Transverse colon (tissue), 4 donors: ENCODE results near the gene GNG12. TPM values are rescaled to one million over a fixed set of nuclear protein-coding genes. Genes with fewer than 3 reads are reported as not detected.
A peak's percentile ranks its signal among the peaks of the same experiment; 100 is the strongest.

Experiments
- DNase-seq: peaks from one replicate; pipeline ENCODE4 v3.0.0-alpha.2; 2019
- H3K27ac ChIP-seq, 4 donors: fragments of 200-600 bp; sonication (generic); 2 replicates each; pipeline ENCODE4 v1.5.1; 2016 to 2018; ENCODE audit warnings: inconsistent platforms in 4 of 4
- H3K27me3 ChIP-seq: fragments of 200-600 bp; sonication (generic); 2 replicates; pipeline ENCODE4 v1.5.1; 2017; ENCODE audit warnings: inconsistent platforms
- H3K36me3 ChIP-seq, 4 donors: fragments of 200-600 bp; sonication (generic); 2 replicates each; pipeline ENCODE4 v1.5.1; 2017 to 2019; ENCODE audit warnings: inconsistent platforms in 4 of 4
- H3K4me1 ChIP-seq, 4 donors: fragments of 200-600 bp; sonication (generic); 2 replicates each; pipeline ENCODE4 v1.5.1; 2017 to 2020; ENCODE audit warnings: inconsistent platforms in 4 of 4
- H3K4me3 ChIP-seq, 4 donors: fragments of 200-600 bp; sonication (generic); 1 replicate in 1 of 4; 2 replicates in 3 of 4; pipeline versions ENCODE4 v1.5.1 to v1.6.1; 2017 to 2019; ENCODE audit warnings: inconsistent platforms in 4 of 4
- H3K9me3 ChIP-seq, 2 donors: fragments of 200-600 bp; sonication (generic); 2 replicates each; pipeline ENCODE4 v1.5.1; 2017 to 2019; ENCODE audit warnings: inconsistent platforms in 2 of 2
- EP300 ChIP-seq: sonication (generic); formaldehyde crosslinking; IDR thresholded peaks from one replicate; pipeline ENCODE4 v1.6.1; 2017; ENCODE audit warnings: antibody characterized with exemption, low read depth
- POLR2A ChIP-seq: fragments of 450-650 bp; IDR thresholded peaks from one replicate; pipeline ENCODE4 v1.6.1; 2016; ENCODE audit warnings: antibody characterized with exemption, mild to moderate bottlenecking, moderate library complexity
- POLR2AphosphoS5 ChIP-seq, 3 donors: sonication (generic); formaldehyde crosslinking; IDR thresholded peaks; one replicate each; pipeline ENCODE4 v1.6.1; 2016; ENCODE audit warnings: antibody characterized with exemption in 3 of 3
- WGBS, 2 donors: methylation state at CpG; one replicate each; pipeline ENCODE4 v1.1.5; 2018; ENCODE audit warnings: low coverage in 1 of 2; 5-methylcytosine and 5-hydroxymethylcytosine counted together
- in situ Hi-C, 4 donors: fragments of 200-750 bp; cut with MboI; loops; one replicate each; pipeline versions ENCODE4 v1.15.0 to v1.15.1; 2017; ENCODE audit warnings: low sequenced_read_pairs in 3 of 4, low pct_ligation_motif_present in 1 of 4, low pct_unique_long_range_greater_than_20kb in 1 of 4
- intact Hi-C: fragments of 100-400 bp; cut with DNase I; formaldehyde crosslinking; loops from one replicate; pipeline ENCODE4 v1.15.1; 2023; ENCODE audit warnings: low total_unique reads
- total RNA-seq, 4 donors: library from RNA; depleted of rRNA; stranded (reverse); fragments of >200 nt; gene quantifications; one replicate each; pipeline ENCODE4 v1.1.0, GENCODE V29; 2016
- TF ChIP-seq, protein P1 (sequence below), 5 experiments: fragments of 200-600 bp in 3 of 5; fragments of 450-650 bp in 2 of 5; sonication (generic) in 3 of 5; IDR thresholded peaks; 1 replicate in 2 of 5; 2 replicates in 3 of 5; pipeline ENCODE4 v1.5.1; 2016 to 2017; ENCODE audit warnings: antibody characterized with exemption in 5 of 5, inconsistent platforms in 3 of 5, mild to moderate bottlenecking in 2 of 5, moderate library complexity in 1 of 5

The GNG12 gene
- total RNA-seq, 4 donors from 2014 or later = 19.1 to 180 (median 112) TPM

DNA sequence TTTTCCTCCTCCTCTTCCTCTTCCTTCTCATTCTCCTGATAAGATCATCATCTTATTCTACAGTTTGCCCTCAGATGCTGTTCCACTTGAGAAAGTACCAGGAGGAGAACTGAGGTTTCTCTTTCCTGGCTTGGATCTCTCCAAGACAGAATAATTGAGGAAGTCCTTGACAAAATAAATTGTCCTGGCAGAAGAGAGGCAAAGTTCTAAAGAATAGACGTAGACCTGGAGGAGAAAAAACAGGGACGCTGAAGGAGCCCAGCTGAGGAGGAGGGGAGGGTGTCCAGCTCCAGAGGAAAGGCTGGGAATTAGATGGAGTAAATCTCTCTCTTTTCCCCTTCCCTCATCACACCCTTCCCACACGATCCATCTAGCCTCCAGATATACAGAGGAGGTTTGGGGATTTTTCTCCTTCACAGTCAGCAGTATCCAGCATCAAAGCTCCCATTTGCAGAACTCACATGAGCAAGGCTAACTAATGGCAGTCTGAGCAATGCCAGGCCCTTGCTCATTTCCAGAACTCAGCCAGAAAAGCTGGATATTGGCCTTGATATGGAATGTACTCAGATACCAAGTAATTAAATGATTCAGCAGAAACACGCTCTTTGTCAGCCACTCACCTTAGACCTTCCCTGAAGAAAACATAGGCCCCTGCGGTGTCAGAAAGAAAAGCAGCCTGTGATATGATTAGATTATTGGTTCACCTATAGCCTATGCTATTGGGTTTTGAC is 5.1 kb upstream of the GNG12 start:
- H3K4me3 ChIP-seq = no peak overlapping the region
- H3K36me3 ChIP-seq = no peaks in the 10 kb centered on the region
- H3K4me1 ChIP-seq = peaks cover 0 to 20% (median 14%) of the 10 kb centered on the region in 4 donors
- peaks cover under 1% of the 10 kb centered on the region for H3K27me3 ChIP-seq
- DNase-seq = no peak
- WGBS, 2 donors = 9 to 47% methylated on average over 3 to 5 of the region's 5 CpGs
- TF ChIP-seq POLR2AphosphoS5 (IDR thresholded peaks at IDR 0.05) = peak in 1 of 3 donors; percentile 3
- TF ChIP-seq EP300 = no peak
- H3K27ac ChIP-seq = peak overlapping the region in 3 of 4 donors; percentile 16 to 31 (median 18)
- in situ Hi-C loops (loop anchor here in 1 of 4 donors (25.0 kb wide), 1 partner anchor 499 kb away; no protein-coding TSS in a partner anchor), intact Hi-C loops (loop anchor here (10.0 kb wide), 1 partner anchor 506 kb away; no protein-coding TSS in a partner anchor)
- no peaks in the 10 kb centered on the region for H3K9me3 ChIP-seq

DNA sequence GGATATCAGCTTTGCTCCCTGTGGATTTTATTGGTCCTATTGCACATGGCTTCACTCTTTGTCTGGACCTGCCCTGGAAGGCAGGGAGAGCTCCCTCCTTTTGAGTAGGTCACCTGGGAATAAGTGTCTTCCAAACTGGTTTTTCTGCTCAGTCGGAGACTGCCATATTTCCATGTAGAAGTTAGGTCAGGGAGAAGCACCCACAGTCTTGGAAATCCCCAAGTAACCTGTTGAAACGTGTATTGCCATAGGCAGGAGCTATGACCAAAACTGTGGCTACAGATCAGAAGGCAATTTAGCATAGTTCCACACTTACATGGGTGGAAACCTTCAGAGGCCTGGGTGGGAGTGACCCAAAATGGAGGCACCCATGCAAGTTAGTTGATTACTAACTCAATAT is 3.5 kb upstream of the GNG12 start:
- in situ Hi-C loops (loop anchor here in 1 of 4 donors (25.0 kb wide), 1 partner anchor 501 kb away; no protein-coding TSS in a partner anchor), intact Hi-C loops (loop anchor here (10.0 kb wide), 1 partner anchor 508 kb away; no protein-coding TSS in a partner anchor)
- DNase-seq = no peak
- no peaks in the 10 kb centered on the region for H3K9me3 ChIP-seq
- H3K4me3 ChIP-seq = no peak overlapping the region
- H3K36me3 ChIP-seq = no peaks in the 10 kb centered on the region
- H3K27me3 ChIP-seq = peaks cover 4% of the 10 kb centered on the region
- no peak for TF ChIP-seq POLR2A
- no peak for TF ChIP-seq EP300
- no peak for TF ChIP-seq POLR2AphosphoS5 (IDR thresholded peaks at IDR 0.05)
- TF ChIP-seq, protein P1, sequence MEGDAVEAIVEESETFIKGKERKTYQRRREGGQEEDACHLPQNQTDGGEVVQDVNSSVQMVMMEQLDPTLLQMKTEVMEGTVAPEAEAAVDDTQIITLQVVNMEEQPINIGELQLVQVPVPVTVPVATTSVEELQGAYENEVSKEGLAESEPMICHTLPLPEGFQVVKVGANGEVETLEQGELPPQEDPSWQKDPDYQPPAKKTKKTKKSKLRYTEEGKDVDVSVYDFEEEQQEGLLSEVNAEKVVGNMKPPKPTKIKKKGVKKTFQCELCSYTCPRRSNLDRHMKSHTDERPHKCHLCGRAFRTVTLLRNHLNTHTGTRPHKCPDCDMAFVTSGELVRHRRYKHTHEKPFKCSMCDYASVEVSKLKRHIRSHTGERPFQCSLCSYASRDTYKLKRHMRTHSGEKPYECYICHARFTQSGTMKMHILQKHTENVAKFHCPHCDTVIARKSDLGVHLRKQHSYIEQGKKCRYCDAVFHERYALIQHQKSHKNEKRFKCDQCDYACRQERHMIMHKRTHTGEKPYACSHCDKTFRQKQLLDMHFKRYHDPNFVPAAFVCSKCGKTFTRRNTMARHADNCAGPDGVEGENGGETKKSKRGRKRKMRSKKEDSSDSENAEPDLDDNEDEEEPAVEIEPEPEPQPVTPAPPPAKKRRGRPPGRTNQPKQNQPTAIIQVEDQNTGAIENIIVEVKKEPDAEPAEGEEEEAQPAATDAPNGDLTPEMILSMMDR (IDR thresholded peaks at IDR 0.05) = no peak
- H3K27ac ChIP-seq = no peak overlapping the region
- peaks cover 0 to 20% (median 14%) of the 10 kb centered on the region in 4 donors for H3K4me1 ChIP-seq
- WGBS, 2 donors = 77% methylated on average over 2 of the region's 2 CpGs; no CpG with 5 or more reads in 1 of the 2 donors

DNA sequence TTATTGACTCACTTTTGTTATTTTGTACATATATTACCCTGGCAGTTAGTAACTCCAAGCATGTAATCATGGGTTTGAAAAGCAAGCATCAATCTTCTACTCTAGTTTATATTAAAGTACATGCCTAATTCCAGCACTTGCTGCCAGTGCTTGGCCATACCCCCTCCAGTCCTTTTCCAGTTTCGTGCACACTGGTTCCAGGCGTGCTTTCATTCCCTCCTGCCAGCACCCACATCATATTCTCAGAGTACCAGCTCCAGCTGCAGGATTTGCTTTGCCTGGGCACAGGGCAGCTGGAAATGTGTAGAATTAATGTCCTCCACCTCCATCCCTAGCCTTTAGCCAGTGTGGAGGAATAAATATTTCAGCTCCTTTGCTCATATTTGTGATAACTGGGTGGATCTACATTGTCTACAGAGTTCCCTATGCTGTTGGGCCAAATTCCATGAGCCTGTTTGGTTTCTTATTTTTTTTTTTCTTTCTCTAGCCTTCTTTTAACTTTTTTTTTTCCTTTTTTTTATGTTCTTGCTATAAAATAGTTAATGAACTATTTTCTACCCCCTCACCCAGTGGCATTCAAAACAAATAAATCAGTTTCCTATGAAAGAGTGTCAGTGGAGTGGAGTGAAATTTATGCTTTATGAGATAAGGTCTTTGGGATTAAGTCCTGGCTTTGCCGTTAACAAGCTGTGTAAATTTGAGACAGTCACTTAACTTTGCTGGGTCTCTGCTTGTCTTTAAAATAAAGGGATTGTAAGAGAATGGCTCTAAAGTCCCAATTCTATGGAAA is 2.6 kb upstream of the GNG12 start:
- no peak for DNase-seq
- Histone ChIP-seq H3K27me3 (peaks cover 4% of the 10 kb centered on the region), H3K36me3 (no peaks in the 10 kb centered on the region), H3K9me3 (no peaks in the 10 kb centered on the region), H3K4me1 (peaks cover 3 to 28% (median 17%) of the 10 kb centered on the region in 4 donors), H3K4me3 (no peak overlapping the region), H3K27ac (no peak overlapping the region)
- TF ChIP-seq EP300 (no peak), POLR2A (no peak), POLR2AphosphoS5 (IDR thresholded peaks at IDR 0.05) (no peak)
- TF ChIP-seq, protein P1 (IDR thresholded peaks at IDR 0.05) = no peak
- WGBS, 2 donors = 50 to 71% methylated on average over 3 of the region's 3 CpGs
- intact Hi-C loops = loop anchor here (10.0 kb wide), 1 partner anchor 509 kb away; no protein-coding TSS in a partner anchor
- in situ Hi-C loops = loop anchor here in 1 of 4 donors (25.0 kb wide), 1 partner anchor 501 kb away; no protein-coding TSS in a partner anchor

DNA sequence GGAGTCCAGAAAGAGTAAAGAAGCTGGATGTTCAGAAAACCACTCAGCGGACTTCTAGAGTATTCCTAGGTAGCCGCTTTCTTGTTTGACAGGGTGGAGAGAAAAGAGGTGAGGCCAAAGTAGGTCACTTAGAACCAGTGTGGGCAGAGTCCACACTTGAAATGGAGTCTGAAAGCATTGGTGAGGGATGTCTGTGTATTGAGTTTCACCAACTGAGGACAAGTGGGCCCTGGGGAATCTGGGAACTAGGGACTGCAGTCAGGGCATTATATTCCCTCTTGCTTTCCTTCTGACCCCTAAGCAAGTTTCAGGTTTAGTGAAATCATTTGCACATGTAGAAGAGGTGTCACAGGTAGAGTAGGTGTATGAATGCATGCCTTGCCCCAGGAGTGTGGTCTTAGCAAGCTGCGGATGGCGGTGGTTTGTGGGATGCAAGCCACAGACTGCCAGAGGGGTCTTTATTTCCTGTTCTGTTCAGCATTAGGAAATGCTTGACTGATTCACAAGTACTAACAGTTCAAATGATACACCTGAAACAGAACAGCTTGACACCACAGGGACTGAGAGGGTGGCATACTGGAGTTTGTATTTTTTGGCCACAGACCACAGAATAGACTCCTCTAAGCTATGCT is 1.1 kb upstream of the GNG12 start:
- H3K27me3 ChIP-seq = peaks cover 4% of the 10 kb centered on the region
- TF ChIP-seq POLR2AphosphoS5 (IDR thresholded peaks at IDR 0.05) (no peak), POLR2A (no peak), EP300 (no peak)
- TF ChIP-seq, protein P1 (IDR thresholded peaks at IDR 0.05) = no peak
- 70 to 83% methylated on average over 2 to 4 of the region's 4 CpGs for WGBS, 2 donors
- no peak for DNase-seq
- in situ Hi-C loops (loop anchor here in 1 of 4 donors (25.0 kb wide), 1 partner anchor 503 kb away; no protein-coding TSS in a partner anchor), intact Hi-C loops (loop anchor here (5.0 to 10.0 kb wide), 2 partner anchors 67 to 510 kb away; no protein-coding TSS in a partner anchor)
- peak overlapping the region in 1 of 4 donors; percentile 95 for H3K27ac ChIP-seq
- no peaks in the 10 kb centered on the region for H3K9me3 ChIP-seq
- H3K4me1 ChIP-seq = peaks cover 7 to 43% (median 22%) of the 10 kb centered on the region in 4 donors
- H3K36me3 ChIP-seq = no peaks in the 10 kb centered on the region
- H3K4me3 ChIP-seq = no peak overlapping the region
